MM.1S (cell line): ENCODE results near the gene NTN4.

Experiments
- CTCF ChIP-seq: fragments of 300-600 bp; sonication (generic); IDR thresholded peaks from 2 replicates; pipeline ENCODE4 v1.5.1; 2016; ENCODE audit warnings: antibody characterized with exemption, low read length, mixed read lengths
- EZH2 ChIP-seq: fragments of 300-600 bp; sonication (generic); optimal IDR thresholded peaks from 2 replicates; pipeline ENCODE3; 2017; ENCODE audit warnings: low read depth, mild to moderate bottlenecking, antibody characterized with exemption, low read length, mixed read lengths
- EZH2phosphoT487 ChIP-seq: fragments of 300-600 bp; sonication (generic); IDR thresholded peaks from 2 replicates; pipeline ENCODE4 v1.6.1; 2018; ENCODE audit warnings: antibody characterized with exemption, low read length

GRCh38 chr12:95683418-95683817 lies 107.1 kb downstream of the NTN4 start:
- TF ChIP-seq CTCF (no peak), EZH2 (no peak), EZH2phosphoT487 (no peak)
